ENCODE measurements around the gene WWOX.
A peak's percentile ranks its signal among the peaks of the same experiment; 100 is the strongest.

Gene WWOX

GRCh38 chr16:79012671-79013434 is 913.4 kb downstream of the WWOX start:
- no peaks in the 10 kb centered on the region for H3K36me3 Mint-ChIP-seq
- H3K4me1 Mint-ChIP-seq, result no peaks in the 10 kb centered on the region
- no peak overlapping the region for H3K4me3 Mint-ChIP-seq
- H3K9me3 Mint-ChIP-seq, result no peaks in the 10 kb centered on the region
- no peaks in the 10 kb centered on the region for H3K27me3 Mint-ChIP-seq
- no peak overlapping the region for H3K27ac Mint-ChIP-seq

DNA sequence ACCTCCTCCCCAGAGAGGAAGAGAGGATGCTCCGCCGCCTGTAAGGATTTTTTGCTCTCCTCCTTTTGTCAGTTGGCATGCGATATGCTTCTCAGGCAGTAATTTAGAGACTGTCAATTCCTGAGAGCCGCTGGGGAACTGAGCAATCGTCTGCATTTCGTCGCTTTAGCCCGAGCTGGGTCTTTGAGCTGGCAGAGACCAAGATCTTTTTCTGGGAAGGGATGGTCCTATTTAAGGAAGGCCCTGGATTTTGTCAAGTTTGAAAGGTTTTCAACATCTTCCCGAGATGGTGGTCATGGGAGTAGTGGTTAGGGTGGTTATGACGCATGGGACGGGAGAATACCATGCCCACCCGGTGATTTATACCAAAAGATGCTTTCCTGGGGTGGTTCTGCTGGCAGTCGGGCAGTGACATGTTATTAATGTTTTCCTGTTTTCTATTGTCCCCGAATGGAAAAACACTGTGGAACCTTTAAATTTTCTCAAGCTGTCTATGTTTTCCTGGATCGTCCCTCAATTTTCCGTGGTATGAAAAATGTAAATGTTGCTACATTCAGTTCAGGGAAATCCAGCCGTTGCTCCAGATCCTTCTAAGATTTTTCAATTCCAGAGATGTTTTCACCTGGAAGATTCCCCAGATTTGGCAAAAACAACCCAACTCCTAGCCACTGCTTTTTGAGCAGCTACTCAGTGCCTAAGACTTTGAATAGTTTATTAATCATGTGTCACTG is 914.6 kb downstream of the WWOX start:
- Mint-ChIP-seq H3K4me3 (no peak overlapping the region), H3K4me1 (no peaks in the 10 kb centered on the region), H3K27me3 (no peaks in the 10 kb centered on the region), H3K27ac (no peak overlapping the region), H3K36me3 (no peaks in the 10 kb centered on the region), H3K9me3 (no peaks in the 10 kb centered on the region)

DNA sequence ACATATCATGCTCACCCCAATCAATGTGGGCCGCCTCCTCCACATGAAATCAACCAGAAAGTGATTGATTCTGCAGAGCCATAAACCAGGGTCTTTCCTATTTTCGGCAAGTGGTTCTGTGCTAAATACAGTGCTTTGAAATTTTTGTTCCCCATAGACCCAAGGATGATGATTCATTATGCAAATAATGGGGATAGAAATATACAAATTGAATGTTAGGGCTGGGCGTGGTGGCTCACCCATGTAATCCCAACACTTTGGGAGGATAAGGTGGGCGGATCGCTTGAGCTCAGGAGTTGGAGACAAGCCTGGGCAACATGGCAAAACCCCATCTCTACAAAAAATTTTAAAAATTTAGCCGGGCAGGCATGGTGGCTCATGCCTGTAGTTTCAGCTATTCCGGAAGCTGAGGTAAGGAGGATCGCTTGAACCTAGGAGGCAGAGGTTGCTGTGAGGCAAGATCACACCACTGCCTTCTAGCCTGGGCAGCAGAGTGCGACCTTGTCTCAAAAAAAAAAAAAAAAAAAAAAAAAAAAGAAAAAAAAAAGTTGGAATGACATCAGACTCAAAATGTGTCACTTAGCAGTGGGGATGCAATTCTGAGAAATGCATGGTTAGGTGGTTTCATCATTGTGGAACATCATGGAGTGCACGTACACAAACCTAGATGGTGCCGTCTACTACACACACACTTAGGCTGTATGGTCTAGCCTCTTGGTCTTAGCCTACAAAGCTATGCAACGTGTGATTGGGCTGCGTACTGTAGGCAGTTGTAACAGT is 919.4 kb downstream of the WWOX start:
- H3K27me3 Mint-ChIP-seq, result no peaks in the 10 kb centered on the region
- H3K27ac Mint-ChIP-seq, result no peak overlapping the region

DNA sequence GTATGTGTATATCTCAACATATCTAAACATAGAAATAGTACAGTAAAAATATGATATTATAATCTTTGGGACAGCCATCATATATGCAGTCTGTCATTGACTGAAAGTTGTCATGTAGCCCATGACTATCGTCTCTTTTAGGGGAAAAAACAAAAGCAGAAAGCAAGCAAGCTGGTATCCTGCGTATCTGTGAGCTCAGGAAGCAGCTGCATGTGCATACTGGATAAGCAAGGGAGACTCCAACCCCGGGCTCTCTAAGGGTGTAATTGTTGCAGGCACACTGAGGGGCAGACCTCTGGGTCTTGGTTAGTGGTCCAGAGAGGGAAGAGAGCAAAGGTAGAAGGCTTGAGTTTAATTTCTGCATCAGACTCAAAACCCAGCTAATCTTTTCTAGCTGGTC is 920.0 kb downstream of the WWOX start:
- H3K27me3 Mint-ChIP-seq, result no peaks in the 10 kb centered on the region
- H3K27ac Mint-ChIP-seq, result no peak overlapping the region
- H3K4me3 Mint-ChIP-seq, result no peak overlapping the region
- H3K36me3 Mint-ChIP-seq, result no peaks in the 10 kb centered on the region
- no peaks in the 10 kb centered on the region for H3K4me1 Mint-ChIP-seq
- H3K9me3 Mint-ChIP-seq, result no peaks in the 10 kb centered on the region

More for the DNA sequence above, 919.4 kb downstream of the WWOX start:
- Mint-ChIP-seq H3K9me3 (no peaks in the 10 kb centered on the region), H3K36me3 (no peaks in the 10 kb centered on the region), H3K4me1 (no peaks in the 10 kb centered on the region), H3K4me3 (no peak overlapping the region)

GRCh38 chr16:79021991-79022630 is 922.7 kb downstream of the WWOX start:
- Mint-ChIP-seq H3K27me3 (no peaks in the 10 kb centered on the region), H3K27ac (no peak overlapping the region), H3K9me3 (no peaks in the 10 kb centered on the region), H3K36me3 (peaks cover 2% of the 10 kb centered on the region), H3K4me1 (no peaks in the 10 kb centered on the region), H3K4me3 (no peak overlapping the region)

DNA sequence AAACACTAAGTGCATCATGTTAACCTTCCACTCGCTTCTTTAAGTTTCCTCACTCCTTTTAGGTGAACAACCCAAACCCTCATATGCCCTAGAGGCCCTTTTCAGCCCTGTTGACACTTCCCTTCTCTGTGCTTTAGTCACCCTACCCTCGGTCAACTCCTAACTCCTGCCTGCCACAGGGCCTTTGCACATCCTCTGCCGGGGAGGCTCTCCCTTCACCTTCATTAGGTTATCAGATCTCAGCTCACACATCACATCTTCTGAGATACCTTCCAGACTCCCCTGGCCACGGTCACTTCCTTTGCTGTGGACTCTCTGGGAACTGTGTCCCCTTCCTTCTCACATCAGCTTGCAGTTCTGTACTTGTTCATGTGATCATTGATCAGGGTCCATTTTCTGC is 926.7 kb downstream of the WWOX start:
- Mint-ChIP-seq H3K27ac (no peak overlapping the region), H3K4me3 (no peak overlapping the region)

DNA sequence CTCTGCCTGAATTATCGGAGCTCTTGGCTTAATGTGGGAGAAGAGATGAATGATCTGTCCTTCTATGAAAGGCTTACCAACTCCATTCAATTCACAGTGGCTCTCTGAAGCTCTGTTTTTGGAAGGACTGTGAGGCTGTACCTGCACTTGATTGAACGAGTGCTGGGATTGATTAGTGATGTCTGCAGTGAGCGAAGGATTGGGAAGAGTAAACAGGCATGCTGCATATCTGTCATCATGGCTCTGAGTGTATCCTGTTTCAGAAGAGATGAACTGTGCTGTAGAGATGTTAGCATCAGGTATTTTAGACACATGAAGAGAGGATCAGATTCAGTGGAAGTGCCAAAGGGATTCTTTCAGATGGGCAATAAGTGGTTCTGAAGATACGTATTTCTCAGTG is 937.1 kb downstream of the WWOX start:
- Mint-ChIP-seq H3K27ac (no peak overlapping the region), H3K36me3 (peaks cover 3% of the 10 kb centered on the region), H3K27me3 (no peaks in the 10 kb centered on the region), H3K4me3 (no peak overlapping the region), H3K9me3 (no peaks in the 10 kb centered on the region), H3K4me1 (no peaks in the 10 kb centered on the region)

More for the DNA sequence above, 926.7 kb downstream of the WWOX start:
- H3K4me1 Mint-ChIP-seq, result no peaks in the 10 kb centered on the region
- no peaks in the 10 kb centered on the region for H3K9me3 Mint-ChIP-seq
- H3K36me3 Mint-ChIP-seq, result peaks cover 2% of the 10 kb centered on the region
- H3K27me3 Mint-ChIP-seq, result no peaks in the 10 kb centered on the region

GRCh38 chr16:79037521-79038373 is 938.3 kb downstream of the WWOX start:
- Mint-ChIP-seq H3K27me3 (no peaks in the 10 kb centered on the region), H3K27ac (no peak overlapping the region), H3K9me3 (no peaks in the 10 kb centered on the region), H3K4me3 (no peak overlapping the region), H3K4me1 (peaks cover 8% of the 10 kb centered on the region), H3K36me3 (peaks cover 3% of the 10 kb centered on the region)

DNA sequence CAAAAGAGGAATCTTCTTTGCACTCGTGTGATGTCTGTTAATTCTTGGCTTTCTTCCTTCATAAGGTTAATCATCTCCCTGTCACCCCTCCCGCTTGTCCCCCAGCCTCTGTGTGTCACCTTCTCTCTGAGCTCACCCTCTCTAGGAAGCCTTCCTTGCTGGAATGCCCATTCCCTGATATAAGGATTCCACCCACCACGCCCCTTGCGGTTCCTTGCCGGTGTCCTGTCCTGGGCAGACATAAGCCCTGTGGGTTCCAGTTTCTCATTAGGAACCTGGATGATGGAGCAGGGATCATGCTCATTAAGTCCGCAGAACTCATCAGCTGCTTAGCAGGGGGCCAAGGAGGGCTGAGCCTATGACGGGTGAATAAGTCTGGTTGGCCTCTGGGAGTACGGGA is 941.8 kb downstream of the WWOX start:
- Mint-ChIP-seq H3K36me3 (no peaks in the 10 kb centered on the region), H3K9me3 (no peaks in the 10 kb centered on the region), H3K4me1 (peaks cover 25% of the 10 kb centered on the region), H3K27ac (peak overlapping the region; percentile 26), H3K4me3 (no peak overlapping the region), H3K27me3 (no peaks in the 10 kb centered on the region)

DNA sequence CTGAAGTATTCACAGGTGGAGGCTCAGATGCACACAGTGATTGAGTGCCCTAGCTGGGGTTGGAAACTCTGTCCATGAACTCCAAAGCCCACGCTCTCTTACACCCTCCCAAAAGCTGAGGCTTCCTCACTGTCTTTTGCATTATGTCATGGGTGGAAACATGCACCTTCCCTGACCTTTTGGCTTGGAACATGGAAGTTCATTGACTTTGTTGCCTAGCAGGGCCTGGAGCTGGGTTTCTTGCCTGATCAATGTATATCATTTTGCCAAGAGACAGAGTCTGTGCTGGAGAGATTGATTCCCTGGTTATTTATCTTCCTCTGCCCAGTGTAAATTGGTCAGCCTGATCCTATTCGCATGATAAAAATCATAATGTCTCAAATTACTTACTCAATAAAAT is 942.7 kb downstream of the WWOX start:
- Mint-ChIP-seq H3K9me3 (no peaks in the 10 kb centered on the region), H3K4me3 (no peak overlapping the region), H3K4me1 (peaks cover 25% of the 10 kb centered on the region), H3K36me3 (no peaks in the 10 kb centered on the region), H3K27me3 (no peaks in the 10 kb centered on the region), H3K27ac (peak overlapping the region; percentile 27)

GRCh38 chr16:79042886-79043285 is 943.4 kb downstream of the WWOX start:
- H3K9me3 Mint-ChIP-seq, result no peaks in the 10 kb centered on the region
- peaks cover 25% of the 10 kb centered on the region for H3K4me1 Mint-ChIP-seq
- no peaks in the 10 kb centered on the region for H3K27me3 Mint-ChIP-seq
- H3K4me3 Mint-ChIP-seq, result no peak overlapping the region
- no peaks in the 10 kb centered on the region for H3K36me3 Mint-ChIP-seq
- no peak overlapping the region for H3K27ac Mint-ChIP-seq

GRCh38 chr16:79045191-79045590 is 945.7 kb downstream of the WWOX start:
- Mint-ChIP-seq H3K27ac (no peak overlapping the region), H3K4me1 (peaks cover 25% of the 10 kb centered on the region)

DNA sequence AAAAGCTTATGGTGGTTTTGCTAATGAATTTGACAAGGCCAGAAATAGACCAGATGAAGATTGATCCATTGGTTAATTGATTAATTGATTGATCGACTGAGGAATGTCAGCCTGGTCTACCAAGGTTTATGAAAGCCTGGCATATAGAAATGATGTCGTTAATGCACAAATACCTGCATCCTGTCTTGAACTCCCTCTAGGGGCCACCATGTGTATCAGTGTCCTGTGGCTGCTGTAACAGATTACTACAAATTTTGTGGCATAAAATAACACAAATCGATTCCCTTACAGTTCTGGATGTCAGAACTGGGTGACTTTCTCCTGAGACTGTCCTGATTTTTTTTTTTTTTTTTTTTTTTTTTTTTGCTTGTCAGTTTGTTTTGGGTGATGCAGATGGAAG is 947.9 kb downstream of the WWOX start:
- H3K27me3 Mint-ChIP-seq, result no peaks in the 10 kb centered on the region
- H3K4me3 Mint-ChIP-seq, result no peak overlapping the region
- H3K4me1 Mint-ChIP-seq, result peaks cover 21% of the 10 kb centered on the region
- H3K9me3 Mint-ChIP-seq, result no peaks in the 10 kb centered on the region
- no peaks in the 10 kb centered on the region for H3K36me3 Mint-ChIP-seq
- H3K27ac Mint-ChIP-seq, result no peak overlapping the region

More at GRCh38 chr16:79045191-79045590, 945.7 kb downstream of the WWOX start:
- Mint-ChIP-seq H3K36me3 (no peaks in the 10 kb centered on the region), H3K9me3 (no peaks in the 10 kb centered on the region), H3K4me3 (no peak overlapping the region), H3K27me3 (no peaks in the 10 kb centered on the region)

- Mint-ChIP-seq H3K27ac (no peak overlapping the region), H3K36me3 (no peaks in the 10 kb centered on the region), H3K9me3 (no peaks in the 10 kb centered on the region), H3K4me1 (peaks cover 5% of the 10 kb centered on the region), H3K4me3 (no peak overlapping the region), H3K27me3 (no peaks in the 10 kb centered on the region)
These were observed 949.6 kb downstream of the WWOX start for GRCh38 chr16:79049040-79049439.

DNA sequence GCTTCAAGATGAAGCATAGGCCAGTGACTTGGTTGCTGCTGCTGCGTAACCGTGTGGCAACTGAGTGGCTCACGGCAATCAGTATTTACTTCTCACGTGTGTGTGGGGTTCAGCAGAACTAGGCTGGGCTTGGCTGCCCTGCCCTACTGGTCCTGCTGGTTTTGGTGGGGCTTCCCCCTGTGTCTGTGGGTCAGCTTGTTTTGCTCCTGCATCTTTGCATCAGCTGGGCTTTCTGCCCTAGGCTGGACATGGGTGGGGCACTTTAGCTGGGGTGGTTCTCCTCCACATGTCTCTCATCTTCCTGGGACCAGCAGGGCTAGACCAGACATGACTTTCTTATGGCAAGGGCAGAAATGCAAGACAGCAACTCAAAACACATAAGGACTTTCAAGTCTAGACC is 950.6 kb downstream of the WWOX start:
- no peaks in the 10 kb centered on the region for H3K9me3 Mint-ChIP-seq
- no peak overlapping the region for H3K27ac Mint-ChIP-seq
- H3K36me3 Mint-ChIP-seq, result no peaks in the 10 kb centered on the region
- H3K27me3 Mint-ChIP-seq, result no peaks in the 10 kb centered on the region
- H3K4me3 Mint-ChIP-seq, result no peak overlapping the region
- no peaks in the 10 kb centered on the region for H3K4me1 Mint-ChIP-seq

Measured in activated naive CD4-positive, alpha-beta T cell treated with anti-CD3 and anti-CD28 coated beads, Interleukin-2, amount 50 U/mL, for 24 hours (primary cell).